Activated naive CD4-positive, alpha-beta T cell treated with anti-CD3 and anti-CD28 coated beads, Interleukin-2, amount 50 U/mL, for 16 hours (primary cell): ENCODE data around the gene ITGA2B.
"Not testable (repeated sequence)": the region's sequence is repeated elsewhere in the genome, so short reads cannot be mapped to it uniquely, and the experiment has no call there.

Source experiments
- DNase-seq: peaks from one replicate; pipeline ENCODE4 v3.0.0-alpha.2; 2020

ITGA2B gene

GRCh38 chr17:44389281-44389680 lies at the start of gene ITGA2B:
Gene ITGA2B (minus strand): TSS chr17:44389649. CDS start chr17:44389473, 176 bp downstream.
- no peak for DNase-seq

DNA sequence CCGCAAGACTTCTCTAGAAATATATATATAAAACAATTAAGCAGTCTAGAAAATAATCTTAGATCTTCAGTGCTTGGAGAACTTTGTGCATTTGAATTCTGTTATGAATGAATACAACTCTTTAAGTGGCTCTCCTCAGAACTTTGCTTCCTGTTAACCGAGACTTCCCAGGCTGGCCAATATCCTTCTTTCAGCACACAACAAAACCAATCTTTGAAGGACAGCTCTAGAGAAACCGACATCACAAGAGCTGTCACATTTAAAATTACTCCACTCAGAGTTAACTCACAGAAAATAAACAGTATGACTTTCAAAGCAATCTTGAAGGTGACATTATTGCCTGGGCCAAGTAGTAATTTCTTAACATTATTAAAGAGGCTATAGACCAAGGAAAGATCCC lies 49.7 kb upstream of the ITGA2B start:
- no peak for DNase-seq

DNA sequence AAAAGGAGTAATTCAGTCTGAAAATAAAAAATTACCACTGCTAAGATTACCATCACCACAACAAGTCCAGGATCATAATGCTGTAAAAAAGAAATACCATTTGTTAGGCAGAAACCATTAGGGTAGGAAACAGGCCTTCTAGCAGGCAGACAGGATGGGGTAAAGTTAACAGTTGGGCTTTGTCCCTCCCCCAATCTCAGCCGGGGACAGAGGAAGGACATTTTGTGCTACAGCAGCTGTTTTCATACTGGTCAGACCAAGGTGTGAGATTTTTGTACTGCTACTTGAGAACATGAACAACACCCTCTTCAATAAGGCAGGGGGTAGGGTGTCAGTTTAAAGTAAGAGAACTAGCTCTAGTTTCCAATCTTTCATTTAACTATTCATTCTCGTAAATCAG lies 49.2 kb upstream of the ITGA2B start:
- DNase-seq, result no peak

- DNase-seq, result no peak
These were observed 46.9 kb upstream of the ITGA2B start for GRCh38 chr17:44436336-44436735.

GRCh38 chr17:44432254-44433157 lies 43.1 kb upstream of the ITGA2B start:
- DNase-seq, result no peak

GRCh38 chr17:44424828-44425461 lies 35.5 kb upstream of the ITGA2B start:
- DNase-seq, result no peak

DNA sequence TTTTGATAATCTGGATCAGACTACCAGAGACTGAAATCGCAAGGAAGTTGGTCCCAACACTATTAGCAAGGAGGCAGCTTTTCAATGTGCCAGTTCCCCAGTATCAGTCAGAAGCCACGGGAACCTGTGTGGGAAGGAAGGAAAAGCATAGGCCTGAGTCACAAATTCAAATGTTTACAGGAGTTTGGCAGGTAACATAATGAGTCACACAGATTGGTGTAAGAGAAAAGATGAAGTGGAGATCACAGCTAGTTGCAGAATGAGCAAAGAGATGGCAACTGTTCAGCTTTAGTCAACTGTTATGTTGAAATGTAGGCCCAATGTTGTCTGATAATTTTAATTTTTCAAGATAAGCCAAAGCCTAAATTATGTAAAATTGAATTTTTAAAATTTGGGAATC lies 28.1 kb upstream of the ITGA2B start:
- no peak for DNase-seq

DNA sequence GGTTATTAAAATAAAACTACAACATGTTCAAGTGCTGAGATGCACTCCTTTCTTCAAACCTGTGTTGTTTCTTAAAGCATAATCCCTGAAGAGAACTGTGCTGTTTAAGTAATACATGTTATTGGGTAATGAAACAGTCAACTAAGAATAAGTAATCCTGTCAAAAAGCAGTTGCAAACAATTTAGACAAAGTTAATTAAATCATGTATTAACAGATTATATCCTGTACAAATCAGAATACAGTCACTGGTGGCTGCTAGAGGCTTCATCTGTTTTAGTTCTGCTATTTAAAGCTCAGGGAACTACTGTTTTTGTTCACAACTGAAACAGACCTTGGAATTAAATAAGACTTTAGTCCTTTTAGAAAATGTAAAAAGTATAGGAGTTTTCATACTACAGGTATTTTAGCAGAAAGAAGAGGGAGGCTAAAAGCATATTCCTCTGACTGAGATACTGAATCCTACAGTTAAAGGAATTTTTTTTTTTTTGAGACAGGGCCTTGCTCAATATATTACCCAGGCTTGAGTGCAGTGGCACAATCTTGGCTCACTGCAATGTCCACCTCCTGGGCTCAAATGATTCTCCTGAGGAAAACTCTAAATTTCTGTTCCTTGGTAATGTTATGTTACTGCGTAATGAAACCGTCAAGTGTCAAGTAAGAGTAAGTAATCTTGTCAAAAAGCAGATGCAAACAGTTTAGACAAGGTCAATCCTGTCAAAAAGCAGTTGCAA lies 27.3 kb upstream of the ITGA2B start:
- no peak for DNase-seq

DNA sequence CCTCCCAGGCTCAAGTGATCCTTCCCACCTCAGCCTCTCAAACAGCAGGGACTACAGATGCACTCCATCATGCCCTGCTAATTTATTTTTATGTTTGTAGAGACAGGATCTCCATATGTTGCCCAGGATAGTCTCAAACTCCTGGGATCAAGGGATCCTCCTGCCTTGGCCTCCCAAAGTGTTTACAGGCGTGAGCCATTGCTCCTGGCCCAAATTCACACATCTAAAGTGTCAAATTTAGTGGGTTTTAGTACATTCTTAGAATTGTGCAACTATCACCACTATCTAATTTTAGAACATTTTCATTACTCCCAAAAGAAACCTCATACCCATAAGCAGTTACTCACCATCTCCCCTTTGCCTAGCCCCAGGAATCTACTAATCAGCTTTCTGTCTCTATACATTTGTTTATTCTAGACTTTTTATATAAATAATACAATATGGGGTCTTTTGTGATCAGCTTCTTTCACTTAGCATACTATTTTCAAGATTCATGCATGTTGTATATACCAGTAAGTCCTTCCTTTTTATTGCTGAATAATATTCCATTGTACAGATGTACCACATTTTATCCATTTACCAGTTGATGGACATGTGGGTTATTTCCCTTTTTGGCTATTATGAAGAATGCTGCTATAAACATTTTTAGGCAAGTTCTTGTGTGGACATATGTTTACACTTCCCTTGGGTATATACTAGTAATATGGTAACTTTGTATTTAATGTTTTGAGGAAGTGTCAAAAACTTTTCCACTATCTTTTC lies 25.1 kb upstream of the ITGA2B start:
- DNase-seq, result no peak

- no peak for DNase-seq
These were observed 20.0 kb upstream of the ITGA2B start for GRCh38 chr17:44409309-44410028.

DNA sequence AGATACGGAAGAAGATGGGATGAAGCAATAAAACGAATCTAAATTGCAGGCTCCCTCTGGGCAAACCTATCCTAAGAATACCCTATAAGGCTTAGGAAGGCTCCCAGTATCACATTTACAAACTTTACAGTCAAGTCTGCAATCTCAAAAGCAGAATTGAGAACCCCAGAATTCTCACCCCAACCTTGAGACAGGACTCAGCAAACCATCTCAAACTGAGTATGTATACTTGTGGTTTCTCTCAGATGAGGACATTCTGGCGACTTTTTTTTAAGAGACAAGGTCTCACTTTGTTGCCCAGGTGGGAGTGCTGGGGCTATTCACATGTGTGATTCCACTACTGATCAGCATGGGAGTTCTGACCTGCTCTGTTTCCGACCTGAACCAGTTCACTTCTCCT lies 19.3 kb upstream of the ITGA2B start:
- DNase-seq, result no peak

DNA sequence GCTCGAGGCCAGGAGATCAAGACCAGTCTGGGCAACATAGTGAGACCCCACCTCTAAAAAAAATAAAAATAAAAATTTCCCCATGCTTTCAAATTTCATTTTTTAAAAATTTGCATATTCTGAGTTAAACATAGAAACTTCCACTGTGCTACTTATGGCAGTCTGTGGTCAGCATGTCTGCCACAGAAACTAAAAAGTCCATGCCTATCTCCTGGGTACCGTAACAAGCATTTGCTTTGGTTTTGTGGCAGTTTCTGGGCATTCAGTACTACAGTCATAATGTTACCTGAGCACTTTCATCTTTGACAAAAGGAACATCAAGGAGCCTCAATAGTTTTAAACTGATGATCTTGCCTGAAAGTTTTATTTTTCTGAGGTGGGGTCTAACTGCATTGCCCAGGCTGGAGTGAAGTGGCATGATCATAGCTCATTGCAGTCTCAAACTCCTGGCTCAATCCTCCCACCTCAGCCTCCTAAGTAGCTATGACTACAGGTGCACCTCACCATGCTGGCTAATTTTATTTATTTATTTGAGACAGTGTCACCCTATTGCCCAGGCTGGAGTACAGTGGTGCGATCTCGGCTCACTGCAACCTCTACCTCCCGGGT lies 13.2 kb upstream of the ITGA2B start:
- no peak for DNase-seq

DNA sequence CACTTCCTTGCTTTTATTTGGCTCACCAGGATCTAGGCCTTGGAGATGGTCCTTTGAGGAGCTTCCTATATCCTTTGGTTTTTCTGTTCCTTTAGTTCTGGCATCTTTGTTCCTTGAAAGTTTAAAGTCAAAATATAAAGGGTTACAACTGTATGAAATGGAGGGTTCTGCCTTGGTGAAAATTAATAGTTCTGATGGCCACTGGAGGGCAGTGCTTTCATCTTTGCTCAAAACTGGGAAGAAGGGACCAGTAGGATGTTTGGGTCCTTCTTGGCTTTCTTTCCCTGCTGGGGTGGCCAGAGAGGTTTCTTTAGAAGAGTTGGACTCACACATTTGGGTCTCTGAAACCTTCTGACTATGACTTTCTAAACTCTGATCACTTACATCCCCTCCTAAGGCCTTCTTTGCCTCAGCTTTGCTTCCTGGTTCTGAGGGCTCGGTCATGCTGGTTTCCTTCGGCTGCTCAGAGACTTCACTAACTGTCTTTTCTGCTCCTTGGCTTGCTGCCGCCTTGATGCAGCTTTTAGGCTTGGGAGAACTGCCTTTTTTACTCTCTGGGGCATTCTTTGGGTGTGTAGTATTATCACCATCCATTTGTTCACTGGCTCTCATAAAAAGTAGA lies 10.9 kb upstream of the ITGA2B start:
- DNase-seq, result no peak

GRCh38 chr17:44398692-44399691 lies 9.5 kb upstream of the ITGA2B start:
- DNase-seq, result no peak

GRCh38 chr17:44397479-44398440 lies 8.3 kb upstream of the ITGA2B start:
- DNase-seq, result no peak

DNA sequence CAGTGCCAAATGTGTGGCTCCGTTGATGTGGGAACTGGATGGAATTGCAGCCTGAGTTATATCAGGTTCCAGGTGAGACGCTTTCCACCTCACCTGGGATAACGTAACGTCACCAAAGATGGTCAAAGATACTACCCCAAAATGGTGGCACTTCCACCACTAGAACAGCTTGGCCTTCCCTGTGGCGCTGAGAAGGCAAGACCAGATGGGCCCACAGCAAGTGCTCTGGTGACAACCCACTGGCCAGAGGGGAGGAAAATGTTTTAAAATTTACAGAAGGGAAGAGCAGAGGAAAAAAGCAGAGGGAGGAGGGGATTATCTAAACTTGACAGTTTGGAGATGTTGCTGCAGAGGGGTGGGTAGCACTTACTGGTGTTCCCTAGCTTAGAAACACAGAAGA lies 7.5 kb upstream of the ITGA2B start:
- no peak for DNase-seq

DNA sequence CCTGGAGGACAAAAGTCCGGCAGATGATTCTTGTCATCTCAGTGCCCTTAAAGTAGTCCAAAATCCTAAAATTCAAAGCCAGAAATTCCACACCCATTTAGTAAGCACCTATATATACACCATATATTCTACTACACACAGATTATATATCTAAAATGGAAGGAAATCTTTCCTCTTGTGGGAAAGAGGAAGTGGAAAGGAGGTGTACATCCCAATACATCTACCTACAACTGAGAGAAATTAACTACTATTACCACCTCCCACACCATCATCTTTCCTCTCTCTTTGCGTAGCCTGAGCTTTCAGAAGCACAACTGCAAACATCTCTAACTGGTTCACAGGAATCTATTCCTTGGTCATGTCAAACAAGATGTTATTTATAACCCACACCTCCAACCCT lies 5.4 kb upstream of the ITGA2B start:
- no peak for DNase-seq

- DNase-seq, result not testable (repeated sequence)
These were observed 4.7 kb upstream of the ITGA2B start for GRCh38 chr17:44394112-44394511.
